GM21529 (cell line): Measurements from ENCODE around the gene KLK15.
A peak's percentile ranks its signal among the peaks of the same experiment; 100 is the strongest.

ENCODE experiments used
- ATAC-seq: cut with Tn5 transposase; IDR thresholded peaks from one replicate; pipeline ENCODE4 v1.9.1; 2021; ENCODE audit not compliant: unreplicated experiment

The KLK15 gene

GRCh38 chr19:50843701-50844221, 10.4 kb upstream of the KLK15 start:
- no peak for ATAC-seq

GRCh38 chr19:50843205-50843604, 9.8 kb upstream of the KLK15 start:
- ATAC-seq = no peak

- no peak for ATAC-seq
These were observed 8.8 kb upstream of the KLK15 start for GRCh38 chr19:50842130-50842529.

GRCh38 chr19:50839712-50840655, 6.6 kb upstream of the KLK15 start:
- ATAC-seq = no peak

- ATAC-seq = no peak
These were observed 4.9 kb upstream of the KLK15 start for GRCh38 chr19:50838239-50838638.

- no peak for ATAC-seq
These were observed 3.9 kb upstream of the KLK15 start for GRCh38 chr19:50837300-50837699.

- ATAC-seq = no peak
These were observed 3.3 kb upstream of the KLK15 start for GRCh38 chr19:50836543-50837195.

- ATAC-seq = peak; percentile 83
These were observed 2.6 kb upstream of the KLK15 start for GRCh38 chr19:50835785-50836542.

GRCh38 chr19:50835103-50835784, 1.9 kb upstream of the KLK15 start:
- no peak for ATAC-seq

- no peak for ATAC-seq
These were observed 411 bp upstream of the KLK15 start for GRCh38 chr19:50833802-50834167.

- ATAC-seq = no peak
These were observed 708 bp downstream of the KLK15 start for GRCh38 chr19:50832666-50833065.

- no peak for ATAC-seq
These were observed 2.4 kb downstream of the KLK15 start for GRCh38 chr19:50831026-50831396.

GRCh38 chr19:50830266-50831025, 2.9 kb downstream of the KLK15 start:
- ATAC-seq = no peak

- ATAC-seq = no peak
These were observed 3.6 kb downstream of the KLK15 start for GRCh38 chr19:50829801-50830200.

GRCh38 chr19:50827476-50827875, 5.9 kb downstream of the KLK15 start:
- ATAC-seq = no peak

- ATAC-seq = no peak
These were observed 6.7 kb downstream of the KLK15 start for GRCh38 chr19:50826492-50827240.

- ATAC-seq = no peak
These were observed 9.9 kb downstream of the KLK15 start, which contains the start of gene KLK1 for GRCh38 chr19:50823389-50824042. Gene KLK1 (minus strand): TSS chr19:50823787. CDS start chr19:50823748, 39 bp downstream.

- no peak for ATAC-seq
These were observed 10.6 kb downstream of the KLK15 start for GRCh38 chr19:50822661-50823208.
